Endothelial cell of umbilical vein (primary cell): ENCODE results near the gene MVB12B. TPM values are rescaled to one million over a fixed set of nuclear protein-coding genes. Genes with fewer than 3 reads are reported as not detected.

Experiments used
- BruUV-seq: library from RNA; stranded (reverse); fragments of 400-500 nt; replicated peaks from 2 replicates; lab custom pipeline; 2021; lab: Mats Ljungman, UMichigan
- CTCF ChIA-PET: fragments of 300-600, 350-600 bp; sonication (Branson Sonifier 250); formaldehyde crosslinking; loops from one replicate; lab custom pipeline; 2021; ENCODE audit warnings: antibody characterized with exemption, inconsistent platforms; lab: Charles Lee
- POLR2A ChIA-PET: fragments of 300-600, 350-600 bp; sonication (Branson Sonifier 250); formaldehyde crosslinking; loops from one replicate; lab custom pipeline; 2021; ENCODE audit warnings: antibody characterized with exemption, inconsistent platforms; lab: Charles Lee
- DNase-seq: peaks from one replicate; pipeline ENCODE4 v3.0.0-alpha.2; 2011; ENCODE audit warnings: low read depth, low spot score
- FAIRE-seq: peaks from 2 replicates; lab custom pipeline; 2011; peaks lifted over from hg19 to GRCh38; lab: Jason Lieb, UNC
- H2AFZ ChIP-seq: 2 replicates; pipeline ENCODE4 v1.6.0; 2012; ENCODE audit warnings: low read depth, low read length, control low read depth, inconsistent platforms
- H3K27ac ChIP-seq: 2 replicates; pipeline ENCODE4 v1.5.1; 2011; ENCODE audit warnings: low read depth, mild to moderate bottlenecking, control low read depth, low read length, moderate library complexity; ENCODE audit not compliant: insufficient read depth
- H3K27me3 ChIP-seq, 2 experiments: 2 replicates each; pipeline versions ENCODE4 v1.6.0 to v1.6.1; 2011; ENCODE audit warnings: low read length in 2 of 2, mixed read lengths in 1 of 2; ENCODE audit not compliant: control insufficient read depth in 2 of 2, insufficient read depth in 2 of 2
- H3K36me3 ChIP-seq, 2 experiments: 2 replicates in 1 of 2; 3 replicates in 1 of 2; pipeline ENCODE4 v1.5.1; 2011; ENCODE audit warnings: low read length in 2 of 2, mild to moderate bottlenecking in 1 of 2, moderate library complexity in 1 of 2; ENCODE audit not compliant: control insufficient read depth in 2 of 2, insufficient read depth in 2 of 2; ENCODE audit errors: extremely low read depth in 1 of 2
- H3K4me1 ChIP-seq: 3 replicates; pipeline ENCODE4 v1.5.1; 2011; ENCODE audit warnings: mild to moderate bottlenecking, low read length; ENCODE audit not compliant: control insufficient read depth, insufficient read depth; ENCODE audit errors: extremely low read depth
- H3K4me2 ChIP-seq: 2 replicates; pipeline ENCODE4 v1.6.1; 2011; ENCODE audit warnings: low read length, control low read depth, mixed read lengths; ENCODE audit not compliant: insufficient read depth
- H3K4me3 ChIP-seq, 3 experiments: fragments of 200-600 bp in 1 of 3; sonication (generic), shearing (Covaris generic) in 1 of 3; replicated peaks in 1 of 3; 2 replicates each; pipeline ENCODE4 v1.5.1; 2011 to 2016; ENCODE audit warnings: control low read depth in 3 of 3, low read length in 3 of 3, mild to moderate bottlenecking in 2 of 3, inconsistent platforms in 1 of 3, low read depth in 1 of 3, moderate library complexity in 1 of 3; ENCODE audit not compliant: insufficient read depth in 1 of 3
- H3K79me2 ChIP-seq: 2 replicates; pipeline ENCODE4 v1.6.0; 2012; ENCODE audit warnings: low read length, inconsistent platforms; ENCODE audit not compliant: control insufficient read depth, insufficient read depth
- H3K9ac ChIP-seq: replicated peaks from 2 replicates; pipeline ENCODE3; 2011; ENCODE audit warnings: low read length, control low read depth; ENCODE audit not compliant: insufficient read depth; ENCODE audit errors: extremely low read depth
- H3K9me1 ChIP-seq: replicated peaks from 3 replicates; pipeline ENCODE4 v1.6.0; 2011; ENCODE audit warnings: mild to moderate bottlenecking, low read length; ENCODE audit not compliant: control insufficient read depth, insufficient read depth; ENCODE audit errors: extremely low read depth
- H3K9me3 ChIP-seq: replicated peaks from 2 replicates; pipeline ENCODE4 v1.5.1; 2012; ENCODE audit warnings: low read length, inconsistent platforms; ENCODE audit not compliant: control insufficient read depth, insufficient read depth
- H4K20me1 ChIP-seq: replicated peaks from 2 replicates; pipeline ENCODE3; 2011; ENCODE audit warnings: mild to moderate bottlenecking, low read length; ENCODE audit not compliant: control insufficient read depth, insufficient read depth; ENCODE audit errors: extremely low read depth
- CTCF ChIP-seq, 2 donors: IDR thresholded peaks; 1 replicate in 1 of 2; 2 replicates in 1 of 2; pipeline ENCODE4 v1.5.1; 2011; ENCODE audit warnings: low read length in 2 of 2, mild to moderate bottlenecking in 2 of 2, moderate library complexity in 2 of 2, control low read depth in 1 of 2, inconsistent platforms in 1 of 2, low read depth in 1 of 2; ENCODE audit not compliant: insufficient read depth in 1 of 2; ENCODE audit errors: extremely low read depth in 1 of 2
- EZH2 ChIP-seq: IDR thresholded peaks from 2 replicates; pipeline ENCODE4 v1.6.1; 2012; ENCODE audit warnings: borderline replicate concordance, low read depth, mild to moderate bottlenecking, moderate library complexity, low read length, inconsistent platforms; ENCODE audit not compliant: severe bottlenecking
- FOS ChIP-seq: IDR thresholded peaks from 2 replicates; pipeline ENCODE4 v1.6.1; 2011; ENCODE audit warnings: mild to moderate bottlenecking, low read length, moderate library complexity, borderline replicate concordance; ENCODE audit not compliant: insufficient read depth
- GATA2 ChIP-seq: IDR thresholded peaks from 2 replicates; pipeline ENCODE4 v1.7.0; 2011; ENCODE audit warnings: low read depth, mild to moderate bottlenecking, moderate library complexity, mixed read lengths, low read length; ENCODE audit not compliant: insufficient read length, insufficient read depth
- JUN ChIP-seq: IDR thresholded peaks from 2 replicates; pipeline ENCODE4 v1.6.1; 2011; ENCODE audit warnings: borderline replicate concordance, low read depth; ENCODE audit not compliant: insufficient read length, insufficient read depth
- MAX ChIP-seq: IDR thresholded peaks from 2 replicates; pipeline ENCODE4 v1.6.1; 2011; ENCODE audit not compliant: insufficient read depth, insufficient read length
- MYC ChIP-seq: IDR thresholded peaks from one replicate; pipeline ENCODE4 v1.6.1; 2011; ENCODE audit warnings: mild to moderate bottlenecking, low read depth, low read length
- POLR2A ChIP-seq: IDR thresholded peaks from 2 replicates; pipeline ENCODE4 v1.6.1; 2012; ENCODE audit warnings: low read depth, mild to moderate bottlenecking, control low read depth, low read length
- POLR2AphosphoS5 ChIP-seq: IDR thresholded peaks from 2 replicates; pipeline ENCODE4 v1.6.1; 2012; ENCODE audit warnings: low read depth, mild to moderate bottlenecking, control low read depth, low read length, moderate library complexity; ENCODE audit not compliant: insufficient read depth
- dilution Hi-C: fragments of 300-500 bp; cut with MboI; formaldehyde crosslinking; loops from one replicate; pipeline ENCODE4 v1.15.0; 2019; ENCODE audit warnings: low sequenced_read_pairs; ENCODE audit not compliant: extremely low pct_ligation_motif_present
- intact Hi-C: fragments of 100-400 bp; cut with micrococcal nuclease; formaldehyde crosslinking; loops from one replicate; pipeline ENCODE4 v1.10.0; 2022
- polyA plus RNA-seq, 4 experiments: library from polyadenylated mRNA; depleted of rRNA in 3 of 4; stranded (reverse) in 3 of 4; unstranded in 1 of 4; fragments of >200 nt; gene quantifications; 2 replicates each; pipeline versions ENCODE4 v1.2.1 to v1.2.3, GENCODE V29; 2011 to 2012; ENCODE audit warnings: missing spikeins in 1 of 4
- total RNA-seq: library from RNA; stranded (reverse); gene quantifications from 2 replicates; pipeline ENCODE4 v1.2.3, GENCODE V29; 2021

MVB12B gene
- total and polyA plus RNA-seq, 2 donors (not counting 3 experiments of a cell fraction or from before 2014, with no cell fraction given), result 6.6 to 17.3 TPM

GRCh38 chr9:126386088-126386487, 59.5 kb downstream of the MVB12B start:
- Histone ChIP-seq H4K20me1 (no peaks in the 10 kb centered on the region), H2AFZ (no peak overlapping the region), H3K36me3 (peaks cover 0 to 1% of the 10 kb centered on the region in 2 experiments), H3K4me1 (peaks cover 17% of the 10 kb centered on the region), H3K4me2 (no peak overlapping the region), H3K9me3 (no peaks in the 10 kb centered on the region), H3K4me3 (no peak overlapping the region), H3K79me2 (no peaks in the 10 kb centered on the region), H3K27me3 (no peaks in the 10 kb centered on the region), H3K9ac (no peak overlapping the region), H3K9me1 (no peaks in the 10 kb centered on the region), H3K27ac (no peak overlapping the region)
- dilution Hi-C loops (no loop called here), intact Hi-C loops (loop anchor here (1.0 kb wide), 3 partner anchors 13 to 84 kb away; no protein-coding TSS in a partner anchor)
- FAIRE-seq, result peak; percentile 68
- DNase-seq, result peak; percentile 49
- BruUV-seq, result no TSS peak
- CTCF ChIA-PET, result interaction anchor here (0.9 to 3.4 kb wide), 13 partner anchors 10 to 978 kb away, joined by 3 to 48 read pairs (median 5); partner anchors contain the start of gene MVB12B
- TF ChIP-seq JUN, result no peak
- TF ChIP-seq CTCF (IDR thresholded peaks at IDR 0.05; ENCODE audit: extremely low read depth in 1 of 2, insufficient read depth in 1 of 2, low read depth in 1 of 2, low read length in 2 of 2), result peak; percentile 23 to 53
- POLR2A ChIA-PET, result interaction anchor here (0.5 kb wide), 1 partner anchor 1118 kb away, joined by 6 read pairs; no protein-coding TSS in a partner anchor

- ChIA-PET POLR2A (interaction anchor here (0.6 kb wide), 1 partner anchor 71 kb away, joined by 5 read pairs; no protein-coding TSS in a partner anchor), CTCF (interaction anchor here (0.7 to 3.4 kb wide), 12 partner anchors 10 to 979 kb away, joined by 3 to 48 read pairs (median 6); partner anchors contain the start of gene MVB12B)
- dilution Hi-C loops (no loop called here), intact Hi-C loops (loop anchor here (1.0 kb wide), 3 partner anchors 13 to 84 kb away; no protein-coding TSS in a partner anchor)
- Histone ChIP-seq H3K9me3 (no peaks in the 10 kb centered on the region), H3K36me3 (peaks cover 0 to 1% of the 10 kb centered on the region in 2 experiments), H3K79me2 (no peaks in the 10 kb centered on the region), H3K4me2 (peak overlapping the region; percentile 54), H3K27me3 (no peaks in the 10 kb centered on the region), H3K4me3 (peak overlapping the region in 1 of 3 experiments; percentile 17), H4K20me1 (no peaks in the 10 kb centered on the region), H3K4me1 (peaks cover 17% of the 10 kb centered on the region), H3K9me1 (no peaks in the 10 kb centered on the region), H2AFZ (peak overlapping the region; percentile 80), H3K9ac (peak overlapping the region; percentile 30), H3K27ac (no peak overlapping the region)
- FAIRE-seq (peak; percentile 85), DNase-seq (peak; percentile 79)
- TF ChIP-seq MAX (no peak), MYC (no peak), EZH2 (no peak), JUN (no peak), POLR2AphosphoS5 (no peak), POLR2A (no peak), CTCF (IDR thresholded peaks at IDR 0.05; ENCODE audit: extremely low read depth in 1 of 2, insufficient read depth in 1 of 2, low read depth in 1 of 2, low read length in 2 of 2) (no peak), GATA2 (no peak), FOS (no peak)
- BruUV-seq, result no TSS peak
Measured at GRCh38 chr9:126386776-126387175, 60.1 kb downstream of the MVB12B start.
